GM19193 (cell line): ENCODE measurements around the gene IRAK1.

Experiments used
- POLR2A ChIP-seq: IDR thresholded peaks from 4 replicates; pipeline ENCODE4 v1.6.1; 2011; ENCODE audit not compliant: insufficient read depth, insufficient read length; ENCODE audit errors: extremely low read depth

The IRAK1 gene

GRCh38 chrX:153966841-153967535, 52.7 kb downstream of the IRAK1 start:
- TF ChIP-seq POLR2A: no peak

DNA sequence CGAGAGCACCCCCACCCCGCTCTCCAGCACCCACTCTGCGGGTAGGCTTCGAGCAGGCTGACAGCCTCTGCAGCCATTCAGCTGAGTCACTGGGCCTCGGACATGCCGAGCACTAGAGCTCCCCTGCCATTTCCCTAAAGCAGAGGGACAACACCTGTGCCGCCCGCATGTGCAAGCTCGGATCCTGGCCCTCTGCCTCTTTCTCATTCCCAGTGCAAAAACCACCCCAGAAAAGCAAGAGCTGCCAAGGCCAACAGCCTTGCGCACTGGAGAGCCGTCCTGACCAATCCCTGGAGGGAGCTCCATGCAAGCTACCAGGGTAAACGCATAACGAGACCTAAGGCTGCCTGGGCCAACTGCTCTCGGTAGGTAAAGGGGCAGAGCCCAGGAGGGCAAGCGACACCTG, 53.4 kb downstream of the IRAK1 start:
- no peak for TF ChIP-seq POLR2A

- no peak for TF ChIP-seq POLR2A
Observed at GRCh38 chrX:153965406-153965805, 54.3 kb downstream of the IRAK1 start.

DNA sequence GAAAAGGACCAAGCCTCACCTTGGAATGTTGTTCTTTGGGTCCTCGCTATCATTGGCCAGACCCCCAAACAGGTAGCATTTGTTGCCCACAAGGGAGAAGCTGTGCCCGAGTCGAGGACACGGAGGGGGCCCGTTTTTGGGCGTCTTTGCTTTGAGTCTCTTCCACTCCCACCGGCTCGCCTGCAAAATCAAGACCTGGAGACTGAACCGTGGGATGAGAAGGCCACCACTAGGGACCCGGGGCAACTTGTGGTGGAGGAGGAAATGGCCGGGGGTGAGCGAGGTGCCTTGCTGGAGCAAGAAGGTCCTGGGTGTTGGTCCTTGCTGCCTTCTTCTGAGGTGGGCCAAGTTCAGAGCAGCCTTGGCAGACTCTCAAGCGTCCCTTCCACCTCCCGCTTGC, 55.6 kb downstream of the IRAK1 start:
- no peak for TF ChIP-seq POLR2A

DNA sequence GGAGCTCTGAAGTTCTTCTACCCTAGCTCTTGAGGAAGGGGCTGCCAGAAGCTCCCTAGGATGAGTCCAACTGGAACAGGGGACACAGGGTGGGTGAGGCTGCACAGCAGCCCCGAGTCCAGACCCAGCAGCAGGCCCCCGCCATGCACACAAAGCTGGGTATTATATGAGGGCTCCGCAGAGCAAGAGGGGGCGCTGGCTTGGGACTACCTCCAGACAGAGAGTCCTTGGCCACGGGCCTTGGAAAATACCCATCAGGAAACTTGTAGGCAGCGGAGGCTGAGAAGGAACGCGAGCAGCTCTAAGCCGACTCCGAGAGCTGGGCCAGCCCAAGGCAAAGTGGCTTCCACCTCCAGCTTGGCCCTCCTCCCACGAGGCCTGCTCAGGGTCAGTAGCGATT, 56.2 kb downstream of the IRAK1 start:
- TF ChIP-seq POLR2A: no peak

DNA sequence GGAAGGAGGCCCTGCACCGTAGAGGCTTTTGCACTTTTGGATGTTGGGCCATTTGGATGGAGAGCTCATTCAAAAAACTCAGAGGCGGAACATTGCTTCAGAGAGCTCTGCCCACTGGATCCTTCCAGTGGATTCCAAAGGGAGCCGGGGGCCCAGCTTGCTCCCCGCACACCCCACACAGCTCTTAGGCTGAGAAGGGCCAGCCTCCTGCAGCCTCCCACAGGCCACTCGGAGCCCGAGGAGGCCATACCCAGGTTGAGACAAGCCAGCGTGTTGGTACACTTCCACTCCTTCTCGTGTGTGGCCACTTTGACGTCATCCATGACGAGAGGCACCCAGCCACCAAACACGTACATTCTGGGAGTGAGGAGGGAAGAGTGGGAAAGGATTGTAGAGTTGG, 58.4 kb downstream of the IRAK1 start:
- no peak for TF ChIP-seq POLR2A

DNA sequence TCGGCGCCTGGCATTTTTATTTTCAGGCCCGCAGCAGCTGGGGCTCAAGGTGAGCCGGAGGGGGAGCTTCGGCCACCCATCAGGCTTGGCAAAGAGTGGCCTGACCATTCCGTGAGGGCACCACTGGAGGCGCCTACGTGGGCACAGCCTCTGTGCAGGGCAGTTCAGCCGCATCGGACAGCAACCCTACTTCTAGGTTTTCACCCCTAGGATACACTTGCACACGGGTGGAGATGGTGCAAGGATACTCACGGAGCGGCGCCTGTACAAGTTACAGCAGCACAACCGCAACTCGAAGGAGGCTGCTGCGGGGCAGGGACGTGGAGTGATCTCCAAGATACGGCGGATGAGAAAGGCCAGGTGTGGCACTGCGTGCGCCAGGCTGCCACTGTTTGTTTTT, 58.9 kb downstream of the IRAK1 start:
- TF ChIP-seq POLR2A: no peak
